Limb (tissue), 2 donors: Measurements from ENCODE around the gene PPP1R16B.
"Not testable (repeated sequence)": the region's sequence is repeated elsewhere in the genome, so short reads cannot be mapped to it uniquely, and the experiment has no call there.

Experiments used
- DNase-seq, 2 donors: peaks; one replicate each; pipeline ENCODE4 v3.0.0-alpha.2; 2016; ENCODE audit errors: extremely low spot score in 2 of 2

The PPP1R16B gene

GRCh38 chr20:38931984-38932383 is 126.5 kb downstream of the PPP1R16B start:
- no peak for DNase-seq

GRCh38 chr20:38932457-38933120 is 127.1 kb downstream of the PPP1R16B start:
- no peak for DNase-seq

GRCh38 chr20:38934530-38934929 is 129.0 kb downstream of the PPP1R16B start:
- DNase-seq = no peak

- no peak for DNase-seq
Measured at GRCh38 chr20:38935285-38935684, 129.8 kb downstream of the PPP1R16B start.

GRCh38 chr20:38935967-38936407 is 130.5 kb downstream of the PPP1R16B start:
- no peak for DNase-seq

GRCh38 chr20:38937000-38937399 is 131.5 kb downstream of the PPP1R16B start:
- DNase-seq = no peak

- no peak for DNase-seq
Measured at GRCh38 chr20:38937978-38938473, 132.5 kb downstream of the PPP1R16B start.

GRCh38 chr20:38939686-38940085 is 134.2 kb downstream of the PPP1R16B start:
- DNase-seq = no peak

- DNase-seq = no peak
Measured at GRCh38 chr20:38940644-38941043, 135.1 kb downstream of the PPP1R16B start.

GRCh38 chr20:38941726-38942389 is 136.4 kb downstream of the PPP1R16B start:
- DNase-seq = no peak

- no peak for DNase-seq
Measured at GRCh38 chr20:38945012-38945411, 139.5 kb downstream of the PPP1R16B start.

GRCh38 chr20:38946836-38947235 is 141.3 kb downstream of the PPP1R16B start:
- DNase-seq = no peak

GRCh38 chr20:38947931-38948362 is 142.4 kb downstream of the PPP1R16B start:
- no peak for DNase-seq

GRCh38 chr20:38950254-38950653 is 144.8 kb downstream of the PPP1R16B start:
- DNase-seq = no peak

- DNase-seq = no peak
Measured at GRCh38 chr20:38951611-38952010, 146.1 kb downstream of the PPP1R16B start.

- no peak for DNase-seq
Measured at GRCh38 chr20:38952153-38952552, 146.7 kb downstream of the PPP1R16B start.

- DNase-seq = no peak
Measured at GRCh38 chr20:38953630-38954340, 148.3 kb downstream of the PPP1R16B start.

- DNase-seq = no peak
Measured at GRCh38 chr20:38957235-38957876, 151.9 kb downstream of the PPP1R16B start.

- no peak for DNase-seq
Measured at GRCh38 chr20:38957915-38958485, 152.5 kb downstream of the PPP1R16B start.

- DNase-seq = not testable (repeated sequence)
Measured at GRCh38 chr20:38960187-38960687, 154.7 kb downstream of the PPP1R16B start.

GRCh38 chr20:38961530-38962043 is 156.1 kb downstream of the PPP1R16B start:
- no peak for DNase-seq
